ENCODE measurements around the gene IDH2. TPM values are rescaled to one million over a fixed set of nuclear protein-coding genes. Genes with fewer than 3 reads are reported as not detected.
"Not testable (repeated sequence)": the region's sequence is repeated elsewhere in the genome, so short reads cannot be mapped to it uniquely, and the experiment has no call there.

IDH2 gene
- total RNA-seq, 2 donors from 2014 or later: 110 to 185 TPM

GRCh38 chr15:90121086-90121485 is 18.8 kb upstream of the IDH2 start:
- intact Hi-C loops (cut with DNase I, micrococcal nuclease): no loop called here
- no peak for ATAC-seq
- no peak for DNase-seq

- no peak for ATAC-seq
- intact Hi-C loops (cut with DNase I, micrococcal nuclease): no loop called here
- DNase-seq: peak in 1 of 2 donors; percentile 4
Observed at GRCh38 chr15:90119367-90119766, 17.1 kb upstream of the IDH2 start.

- no peak for ATAC-seq
- DNase-seq: no peak
- intact Hi-C loops (cut with DNase I, micrococcal nuclease): no loop called here
Observed at GRCh38 chr15:90115783-90116182, 13.5 kb upstream of the IDH2 start.

- no peak for ATAC-seq
- no peak for DNase-seq
- intact Hi-C loops (cut with DNase I, micrococcal nuclease): no loop called here
Observed at GRCh38 chr15:90114451-90114901, 12.2 kb upstream of the IDH2 start.

GRCh38 chr15:90113166-90113565 is 10.9 kb upstream of the IDH2 start:
- DNase-seq: no peak
- intact Hi-C loops (cut with DNase I, micrococcal nuclease): no loop called here

GRCh38 chr15:90109163-90109751 is 7.0 kb upstream of the IDH2 start:
- intact Hi-C loops (cut with DNase I, micrococcal nuclease); DNase-seq; ATAC-seq: not testable (repeated sequence)

More at GRCh38 chr15:90113166-90113565, 10.9 kb upstream of the IDH2 start:
- ATAC-seq: no peak

GRCh38 chr15:90108038-90108437 is 5.8 kb upstream of the IDH2 start:
- DNase-seq; ATAC-seq; intact Hi-C loops (cut with DNase I, micrococcal nuclease): not testable (repeated sequence)

- DNase-seq (peak in 1 of 2 donors; percentile 59), ATAC-seq (no peak)
- intact Hi-C loops (cut with DNase I, micrococcal nuclease): no loop called here
Observed at GRCh38 chr15:90106522-90107117, 4.4 kb upstream of the IDH2 start.

- intact Hi-C loops (cut with DNase I, micrococcal nuclease): no loop called here
- DNase-seq: peak in 1 of 2 donors; percentile 22
- ATAC-seq: no peak
Observed at GRCh38 chr15:90105521-90105920, 3.3 kb upstream of the IDH2 start.

- peak in 1 of 2 donors; percentile 79 for DNase-seq
- peak; percentile 9 for ATAC-seq
- intact Hi-C loops (cut with DNase I, micrococcal nuclease): no loop called here
Observed at GRCh38 chr15:90104551-90104950, 2.3 kb upstream of the IDH2 start.

- DNase-seq: peak in 1 of 2 donors; percentile 69
- intact Hi-C loops (cut with DNase I, micrococcal nuclease): no loop called here
- peak; percentile 23 for ATAC-seq
Observed at GRCh38 chr15:90103701-90104329, 1.5 kb upstream of the IDH2 start.

GRCh38 chr15:90101130-90101968 is 919 bp downstream of the IDH2 start:
- ATAC-seq (peak; percentile 12), DNase-seq (peak; percentile 54 to 68)
- intact Hi-C loops (cut with DNase I, micrococcal nuclease): no loop called here

GRCh38 chr15:90099868-90100831 is 2.1 kb downstream of the IDH2 start:
- peak; percentile 64 to 67 for DNase-seq
- peak; percentile 17 for ATAC-seq
- intact Hi-C loops (cut with DNase I, micrococcal nuclease): no loop called here

GRCh38 chr15:90099072-90099867 is 3.0 kb downstream of the IDH2 start:
- peak in 1 of 2 donors; percentile 36 for DNase-seq

GRCh38 chr15:90097475-90097874 is 4.8 kb downstream of the IDH2 start:
- ATAC-seq: no peak

More at GRCh38 chr15:90099072-90099867, 3.0 kb downstream of the IDH2 start:
- intact Hi-C loops (cut with DNase I, micrococcal nuclease): no loop called here
- ATAC-seq: no peak

GRCh38 chr15:90095521-90095959 is 6.7 kb downstream of the IDH2 start:
- ATAC-seq (no peak), DNase-seq (no peak)
- intact Hi-C loops (cut with DNase I, micrococcal nuclease): no loop called here

More at GRCh38 chr15:90097475-90097874, 4.8 kb downstream of the IDH2 start:
- intact Hi-C loops (cut with DNase I, micrococcal nuclease): no loop called here
- DNase-seq: no peak

Measured in left colon (tissue), 2 donors.